ENCODE measurements around the gene FBXO36. TPM values are rescaled to one million over a fixed set of nuclear protein-coding genes. Genes with fewer than 3 reads are reported as not detected.

The FBXO36 gene
- total and polyA plus RNA-seq, 10 of the 15 experiments (the other 5 are each of a cell fraction or from before 2014, with no cell fraction given): 0.79 to 2.7 (median 1.3) TPM

DNA sequence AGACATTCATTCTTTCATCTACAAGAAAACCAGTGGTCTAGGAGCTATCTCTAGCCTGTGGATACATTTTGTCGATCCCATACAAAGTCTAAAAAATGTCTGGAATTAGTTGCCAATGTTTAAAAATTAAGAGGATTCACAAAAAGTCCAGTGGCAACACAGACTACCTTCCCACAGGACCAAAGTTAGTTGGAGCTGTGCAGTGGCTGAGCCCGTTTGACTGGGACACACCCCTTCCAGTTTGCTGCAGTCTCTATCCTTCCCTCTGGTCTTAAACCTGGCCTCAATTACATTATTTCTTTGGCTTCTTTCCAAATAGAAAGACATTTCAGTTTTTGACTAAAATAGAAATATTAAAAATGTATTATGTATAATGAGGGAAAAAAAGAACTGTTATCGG, 127.8 kb downstream of the FBXO36 start:
- WGBS (ENCODE audit: insufficient coverage, insufficient replicate concordance, low lambda C conversion rate, missing lambda C conversion rate): 80% methylated on average over 3 of the region's 3 CpGs
- in situ Hi-C loops (cut with MboI): no loop called here
- ChIA-PET POLR2A (no interaction called here), CTCF (interaction anchor here (1.0 to 2.8 kb wide), 6 partner anchors 10 to 749 kb away, joined by 3 to 18 read pairs (median 4); partner anchors contain the start of gene SLC16A14), RAD21 (ENCODE audit: unreplicated experiment) (no interaction called here), SMC1A (ENCODE audit: uncharacterized antibody, unreplicated experiment) (interaction anchor here (0.8 kb wide), 1 partner anchor 103 kb away, joined by 3 read pairs; no protein-coding TSS in a partner anchor)
- Histone ChIP-seq H3K27me3 (replicated peaks in 1 of 2; ENCODE audit: control insufficient read depth in 2 of 2, insufficient read depth in 2 of 2, low read length in 1 of 2) (no peaks in the 10 kb centered on the region), H3K9ac (ENCODE audit: control insufficient read depth, insufficient read depth, low read length) (no peak overlapping the region), H3K36me3 (ENCODE audit: control insufficient read depth in 2 of 2, insufficient read depth in 2 of 2, low read length in 1 of 2) (no peaks in the 10 kb centered on the region), H3K4me3 (no peak overlapping the region), H3K9me3 (replicated peaks; ENCODE audit: control insufficient read depth, insufficient read depth, low read length) (no peaks in the 10 kb centered on the region), H4K20me1 (ENCODE audit: control insufficient read depth, insufficient read depth) (no peaks in the 10 kb centered on the region), H3K79me2 (ENCODE audit: control insufficient read depth, insufficient read depth, low read length) (no peaks in the 10 kb centered on the region), H2AFZ (ENCODE audit: control insufficient read depth, low read depth, low read length) (no peak overlapping the region), H3K4me1 (ENCODE audit: control insufficient read depth, insufficient read depth, low read length) (no peaks in the 10 kb centered on the region), H3K4me2 (ENCODE audit: control insufficient read depth, insufficient read depth) (no peak overlapping the region), H3K27ac (ENCODE audit: control insufficient read depth, insufficient read depth) (no peak overlapping the region)
- intact Hi-C loops (cut with micrococcal nuclease; ENCODE audit: unreplicated experiment): no loop called here
- TF ChIP-seq, protein P1, sequence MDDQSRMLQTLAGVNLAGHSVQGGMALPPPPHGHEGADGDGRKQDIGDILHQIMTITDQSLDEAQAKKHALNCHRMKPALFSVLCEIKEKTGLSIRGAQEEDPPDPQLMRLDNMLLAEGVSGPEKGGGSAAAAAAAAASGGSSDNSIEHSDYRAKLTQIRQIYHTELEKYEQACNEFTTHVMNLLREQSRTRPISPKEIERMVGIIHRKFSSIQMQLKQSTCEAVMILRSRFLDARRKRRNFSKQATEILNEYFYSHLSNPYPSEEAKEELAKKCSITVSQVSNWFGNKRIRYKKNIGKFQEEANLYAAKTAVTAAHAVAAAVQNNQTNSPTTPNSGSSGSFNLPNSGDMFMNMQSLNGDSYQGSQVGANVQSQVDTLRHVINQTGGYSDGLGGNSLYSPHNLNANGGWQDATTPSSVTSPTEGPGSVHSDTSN (IDR thresholded peaks at IDR 0.05; ENCODE audit: insufficient replicate concordance, low read depth, low read length): no peak
- TF ChIP-seq, protein P2, sequence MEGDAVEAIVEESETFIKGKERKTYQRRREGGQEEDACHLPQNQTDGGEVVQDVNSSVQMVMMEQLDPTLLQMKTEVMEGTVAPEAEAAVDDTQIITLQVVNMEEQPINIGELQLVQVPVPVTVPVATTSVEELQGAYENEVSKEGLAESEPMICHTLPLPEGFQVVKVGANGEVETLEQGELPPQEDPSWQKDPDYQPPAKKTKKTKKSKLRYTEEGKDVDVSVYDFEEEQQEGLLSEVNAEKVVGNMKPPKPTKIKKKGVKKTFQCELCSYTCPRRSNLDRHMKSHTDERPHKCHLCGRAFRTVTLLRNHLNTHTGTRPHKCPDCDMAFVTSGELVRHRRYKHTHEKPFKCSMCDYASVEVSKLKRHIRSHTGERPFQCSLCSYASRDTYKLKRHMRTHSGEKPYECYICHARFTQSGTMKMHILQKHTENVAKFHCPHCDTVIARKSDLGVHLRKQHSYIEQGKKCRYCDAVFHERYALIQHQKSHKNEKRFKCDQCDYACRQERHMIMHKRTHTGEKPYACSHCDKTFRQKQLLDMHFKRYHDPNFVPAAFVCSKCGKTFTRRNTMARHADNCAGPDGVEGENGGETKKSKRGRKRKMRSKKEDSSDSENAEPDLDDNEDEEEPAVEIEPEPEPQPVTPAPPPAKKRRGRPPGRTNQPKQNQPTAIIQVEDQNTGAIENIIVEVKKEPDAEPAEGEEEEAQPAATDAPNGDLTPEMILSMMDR (IDR thresholded peaks at IDR 0.05 in 2 of 3, conservative IDR thresholded peaks at IDR 0.05 in 1 of 3; ENCODE audit: control insufficient read depth in 2 of 3, extremely low read depth in 1 of 3, insufficient read depth in 1 of 3, low read depth in 3 of 3, low read length in 3 of 3): no peak
- TF ChIP-seq SMC3 (IDR thresholded peaks at IDR 0.05; ENCODE audit: borderline replicate concordance, low read length): no peak
- TF ChIP-seq YY1 (IDR thresholded peaks at IDR 0.05; ENCODE audit: low read depth, low read length): no peak
- TF ChIP-seq EGR1 (IDR thresholded peaks at IDR 0.05; ENCODE audit: borderline replicate concordance in 1 of 2, low read depth in 2 of 2, low read length in 2 of 2): no peak
- TF ChIP-seq RBBP5 (conservative IDR thresholded peaks at IDR 0.05): no peak
- TF ChIP-seq SUZ12 (IDR thresholded peaks at IDR 0.05; ENCODE audit: unreplicated experiment): no peak
- TF ChIP-seq, protein P3, sequence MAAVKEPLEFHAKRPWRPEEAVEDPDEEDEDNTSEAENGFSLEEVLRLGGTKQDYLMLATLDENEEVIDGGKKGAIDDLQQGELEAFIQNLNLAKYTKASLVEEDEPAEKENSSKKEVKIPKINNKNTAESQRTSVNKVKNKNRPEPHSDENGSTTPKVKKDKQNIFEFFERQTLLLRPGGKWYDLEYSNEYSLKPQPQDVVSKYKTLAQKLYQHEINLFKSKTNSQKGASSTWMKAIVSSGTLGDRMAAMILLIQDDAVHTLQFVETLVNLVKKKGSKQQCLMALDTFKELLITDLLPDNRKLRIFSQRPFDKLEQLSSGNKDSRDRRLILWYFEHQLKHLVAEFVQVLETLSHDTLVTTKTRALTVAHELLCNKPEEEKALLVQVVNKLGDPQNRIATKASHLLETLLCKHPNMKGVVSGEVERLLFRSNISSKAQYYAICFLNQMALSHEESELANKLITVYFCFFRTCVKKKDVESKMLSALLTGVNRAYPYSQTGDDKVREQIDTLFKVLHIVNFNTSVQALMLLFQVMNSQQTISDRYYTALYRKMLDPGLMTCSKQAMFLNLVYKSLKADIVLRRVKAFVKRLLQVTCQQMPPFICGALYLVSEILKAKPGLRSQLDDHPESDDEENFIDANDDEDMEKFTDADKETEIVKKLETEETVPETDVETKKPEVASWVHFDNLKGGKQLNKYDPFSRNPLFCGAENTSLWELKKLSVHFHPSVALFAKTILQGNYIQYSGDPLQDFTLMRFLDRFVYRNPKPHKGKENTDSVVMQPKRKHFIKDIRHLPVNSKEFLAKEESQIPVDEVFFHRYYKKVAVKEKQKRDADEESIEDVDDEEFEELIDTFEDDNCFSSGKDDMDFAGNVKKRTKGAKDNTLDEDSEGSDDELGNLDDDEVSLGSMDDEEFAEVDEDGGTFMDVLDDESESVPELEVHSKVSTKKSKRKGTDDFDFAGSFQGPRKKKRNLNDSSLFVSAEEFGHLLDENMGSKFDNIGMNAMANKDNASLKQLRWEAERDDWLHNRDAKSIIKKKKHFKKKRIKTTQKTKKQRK (IDR thresholded peaks at IDR 0.05; ENCODE audit: low read depth, low read length): no peak
- TF ChIP-seq GATAD2B (conservative IDR thresholded peaks at IDR 0.05; ENCODE audit: low read depth): no peak
- no peak for TF ChIP-seq CBFB (IDR thresholded peaks at IDR 0.05; ENCODE audit: low read depth)
- ATAC-seq: no peak
- DNase-seq (ENCODE audit: low read depth, low spot score): no peak
- FAIRE-seq: no peak
- no TSS peak for BruUV-seq (replicated peaks)

Data from GM12878 (cell line).